Stomach (tissue), 4 donors: ENCODE results near the gene TTC39B.

ENCODE experiments used
- EP300 ChIP-seq: sonication (generic); formaldehyde crosslinking; IDR thresholded peaks from one replicate; pipeline ENCODE4 v1.6.1; 2017; ENCODE audit warnings: antibody characterized with exemption
- POLR2A ChIP-seq, 4 donors: fragments of 450-650 bp; IDR thresholded peaks; one replicate each; pipeline ENCODE4 v1.6.1; 2016; ENCODE audit warnings: antibody characterized with exemption in 4 of 4, control low read depth in 2 of 4, mild to moderate bottlenecking in 1 of 4, moderate library complexity in 1 of 4
- POLR2AphosphoS5 ChIP-seq, 3 donors: sonication (generic); formaldehyde crosslinking; IDR thresholded peaks; one replicate each; pipeline ENCODE4 v1.6.1; 2016; ENCODE audit warnings: antibody characterized with exemption in 3 of 3
- TF ChIP-seq, protein P1 (sequence below), 7 experiments: fragments of 450-650 bp in 4 of 7; fragments of 200-600 bp in 3 of 7; sonication (generic) in 3 of 7; IDR thresholded peaks; one replicate each; pipeline ENCODE4 v1.5.1; 2016 to 2019; ENCODE audit warnings: antibody characterized with exemption in 7 of 7, control low read depth in 2 of 7, mild to moderate bottlenecking in 1 of 7

DNA sequence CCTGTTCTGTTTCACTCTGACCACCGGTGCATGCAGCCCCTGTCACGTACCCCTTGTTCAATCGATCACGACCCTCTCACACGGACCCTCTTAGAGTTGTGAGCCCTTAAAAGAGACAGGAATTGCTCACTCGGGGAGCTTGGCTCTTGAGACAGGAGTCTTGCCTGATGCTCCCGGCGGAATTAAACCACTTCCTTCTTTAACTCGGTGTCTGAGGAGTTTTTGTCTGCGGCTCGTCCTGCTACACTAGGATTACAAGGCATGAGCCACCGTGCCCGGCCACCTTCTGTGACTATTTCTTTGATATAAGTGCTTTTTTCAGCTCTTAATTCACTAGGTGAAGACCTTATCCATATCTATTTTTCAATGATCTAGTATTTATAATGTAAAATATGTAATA, 167.5 kb downstream of the TTC39B start:
- TF ChIP-seq, protein P1, sequence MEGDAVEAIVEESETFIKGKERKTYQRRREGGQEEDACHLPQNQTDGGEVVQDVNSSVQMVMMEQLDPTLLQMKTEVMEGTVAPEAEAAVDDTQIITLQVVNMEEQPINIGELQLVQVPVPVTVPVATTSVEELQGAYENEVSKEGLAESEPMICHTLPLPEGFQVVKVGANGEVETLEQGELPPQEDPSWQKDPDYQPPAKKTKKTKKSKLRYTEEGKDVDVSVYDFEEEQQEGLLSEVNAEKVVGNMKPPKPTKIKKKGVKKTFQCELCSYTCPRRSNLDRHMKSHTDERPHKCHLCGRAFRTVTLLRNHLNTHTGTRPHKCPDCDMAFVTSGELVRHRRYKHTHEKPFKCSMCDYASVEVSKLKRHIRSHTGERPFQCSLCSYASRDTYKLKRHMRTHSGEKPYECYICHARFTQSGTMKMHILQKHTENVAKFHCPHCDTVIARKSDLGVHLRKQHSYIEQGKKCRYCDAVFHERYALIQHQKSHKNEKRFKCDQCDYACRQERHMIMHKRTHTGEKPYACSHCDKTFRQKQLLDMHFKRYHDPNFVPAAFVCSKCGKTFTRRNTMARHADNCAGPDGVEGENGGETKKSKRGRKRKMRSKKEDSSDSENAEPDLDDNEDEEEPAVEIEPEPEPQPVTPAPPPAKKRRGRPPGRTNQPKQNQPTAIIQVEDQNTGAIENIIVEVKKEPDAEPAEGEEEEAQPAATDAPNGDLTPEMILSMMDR (IDR thresholded peaks at IDR 0.05), result no peak
- TF ChIP-seq POLR2A (IDR thresholded peaks at IDR 0.05), result no peak
- TF ChIP-seq EP300, result no peak
- no peak for TF ChIP-seq POLR2AphosphoS5 (IDR thresholded peaks at IDR 0.05)
